Activated CD8-positive, alpha-beta memory T cell treated with anti-CD3 and anti-CD28 coated beads, Interleukin-2, amount 50 U/mL, for 24 hours (primary cell): ENCODE data around the gene PFDN2.

Experiments used
- DNase-seq: peaks from one replicate; pipeline ENCODE4 v3.0.0-alpha.2; 2020; ENCODE audit errors: extremely low read depth

Gene PFDN2

GRCh38 chr1:161100556-161100955 lies 17.3 kb downstream of the PFDN2 start:
- DNase-seq, result no peak

DNA sequence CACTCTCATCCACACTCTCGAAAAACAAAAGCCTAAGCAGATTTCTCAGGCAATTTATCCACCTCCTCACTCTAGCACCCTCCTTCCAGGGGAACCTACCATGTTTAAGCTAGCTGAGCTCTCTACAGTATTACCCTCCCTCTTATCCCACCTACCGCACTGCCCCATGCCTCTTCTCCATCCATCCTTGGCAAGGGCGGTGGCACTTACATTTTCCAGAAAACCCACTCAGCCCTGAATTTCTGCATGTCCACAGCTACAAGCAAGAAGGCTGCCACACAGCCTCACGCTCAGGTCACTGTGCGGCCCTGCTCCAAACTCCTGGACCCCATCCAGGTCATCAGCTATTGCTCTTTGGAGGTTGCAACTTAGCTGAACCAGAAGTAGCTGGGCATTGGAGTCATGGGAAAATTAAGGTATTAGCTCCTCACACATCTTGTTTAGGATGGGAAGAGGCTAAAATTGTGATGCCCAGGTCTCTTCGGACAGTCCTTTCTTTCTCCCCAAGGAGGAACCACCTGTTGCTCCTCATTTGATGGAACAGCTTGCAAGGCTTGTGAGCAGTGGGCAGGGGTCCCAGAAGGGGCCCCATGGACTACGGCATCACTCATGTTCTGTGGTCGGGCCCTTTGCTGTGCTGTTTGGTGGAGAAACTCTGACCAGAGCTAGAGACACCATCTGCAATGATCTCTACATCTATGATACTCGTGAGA lies 18.6 kb downstream of the PFDN2 start:
- no peak for DNase-seq

GRCh38 chr1:161098210-161099068 lies 19.4 kb downstream of the PFDN2 start, which contains the start of gene KLHDC9:
TSS of gene KLHDC9 (plus strand) at chr1:161098361. CDS start at chr1:161098536, 175 bp downstream.
- peak; percentile 37 for DNase-seq

- DNase-seq, result no peak
Observed at GRCh38 chr1:161096530-161096929, 21.3 kb downstream of the PFDN2 start.

GRCh38 chr1:161096015-161096414 lies 21.8 kb downstream of the PFDN2 start:
- DNase-seq, result no peak

GRCh38 chr1:161095230-161095629 lies 22.6 kb downstream of the PFDN2 start:
- DNase-seq, result no peak

- no peak for DNase-seq
Observed at GRCh38 chr1:161094481-161094880, 23.4 kb downstream of the PFDN2 start.

DNA sequence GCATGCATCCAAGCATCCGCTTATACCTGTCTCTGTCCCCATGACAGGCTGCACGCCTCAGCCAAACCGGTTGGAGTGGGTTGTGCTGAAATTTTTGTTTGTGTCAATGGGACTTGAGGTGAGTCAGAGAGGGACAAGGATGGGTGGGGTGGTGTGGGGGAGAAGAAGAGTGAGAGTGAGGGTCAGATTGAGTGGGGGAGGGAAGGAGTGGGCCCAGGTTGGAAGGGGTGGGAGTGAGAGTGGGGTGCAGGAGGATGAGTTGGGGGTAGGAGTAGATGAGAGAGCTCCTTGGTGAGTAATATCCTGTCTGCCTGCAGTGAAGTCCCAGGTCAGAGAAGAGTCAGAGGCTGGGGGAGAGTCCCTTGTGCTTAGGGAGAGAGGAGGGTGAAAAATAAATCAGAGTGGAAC lies 25.2 kb downstream of the PFDN2 start:
- DNase-seq, result no peak

DNA sequence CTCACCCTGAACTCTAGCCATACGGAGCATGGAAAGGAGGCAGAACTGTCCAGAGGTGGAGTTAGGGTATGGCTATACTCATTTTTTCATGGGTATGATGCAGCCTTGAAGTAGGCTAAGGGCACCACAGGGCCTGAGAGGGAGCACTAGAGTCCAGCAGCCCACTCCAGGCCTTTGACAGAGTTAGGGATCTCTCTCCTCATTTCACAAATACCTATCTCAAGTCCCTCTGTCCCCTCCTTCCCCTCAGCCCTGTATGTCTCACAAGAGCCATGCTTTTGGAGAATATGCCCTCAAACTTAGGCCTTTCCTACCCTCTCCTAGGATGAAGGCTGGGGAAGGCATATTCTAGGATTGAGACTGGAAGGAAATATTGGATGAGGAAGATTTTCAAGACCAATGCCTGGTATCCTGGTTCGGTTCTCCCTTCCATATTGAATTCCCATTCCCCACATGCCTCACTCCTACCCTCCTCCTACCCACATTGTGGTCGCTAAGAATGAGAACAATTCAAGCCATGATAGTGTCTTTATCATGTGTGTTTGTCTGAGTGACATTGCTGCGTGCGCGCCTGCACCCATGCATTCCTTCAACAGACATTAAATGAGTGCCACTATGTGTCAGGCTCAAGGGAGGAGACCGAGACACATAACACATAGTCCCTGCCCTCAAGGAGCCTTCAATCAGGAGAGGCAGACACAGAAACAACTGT lies 25.9 kb downstream of the PFDN2 start:
- no peak for DNase-seq

DNA sequence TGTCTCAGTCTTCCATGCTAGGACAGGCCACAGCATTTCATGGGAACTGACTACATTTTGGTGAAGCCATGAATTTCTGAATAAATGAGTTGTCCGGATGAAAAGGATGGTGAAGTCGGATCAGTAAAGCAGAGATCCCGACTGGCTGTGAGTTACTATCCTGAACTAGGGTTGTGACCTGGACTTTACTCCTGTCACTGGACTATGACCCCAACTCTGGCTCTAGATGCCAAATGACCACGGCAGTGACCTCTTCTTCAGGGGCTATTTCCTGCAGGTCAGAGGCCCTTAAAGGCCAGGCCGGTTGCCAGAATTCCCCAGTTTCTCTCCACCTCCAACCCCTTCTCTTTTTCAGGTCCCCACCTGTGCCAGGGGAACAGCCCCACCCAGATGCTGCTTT lies 26.7 kb downstream of the PFDN2 start:
- no peak for DNase-seq

- no peak for DNase-seq
Observed at GRCh38 chr1:161090617-161091016, 27.2 kb downstream of the PFDN2 start.

DNA sequence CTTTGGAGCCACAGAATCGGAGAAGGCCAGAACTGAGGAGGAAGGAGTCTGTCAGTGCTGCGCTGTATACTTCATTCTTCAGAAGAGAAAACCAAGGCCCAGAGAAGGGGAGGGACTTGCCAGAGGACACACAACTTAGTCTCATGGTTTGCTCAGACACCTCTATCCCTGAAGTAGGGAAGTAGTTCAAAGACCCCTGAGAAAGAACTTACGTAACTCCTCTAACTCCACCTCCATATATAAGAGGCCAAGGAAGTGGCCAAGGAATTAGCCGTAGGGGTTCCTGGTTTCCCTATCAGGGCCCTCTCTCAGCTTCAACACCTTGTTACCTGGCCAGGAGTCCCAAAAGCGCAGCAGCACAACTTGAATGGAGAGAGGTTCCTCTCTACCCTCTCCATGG lies 27.9 kb downstream of the PFDN2 start:
- DNase-seq, result no peak

DNA sequence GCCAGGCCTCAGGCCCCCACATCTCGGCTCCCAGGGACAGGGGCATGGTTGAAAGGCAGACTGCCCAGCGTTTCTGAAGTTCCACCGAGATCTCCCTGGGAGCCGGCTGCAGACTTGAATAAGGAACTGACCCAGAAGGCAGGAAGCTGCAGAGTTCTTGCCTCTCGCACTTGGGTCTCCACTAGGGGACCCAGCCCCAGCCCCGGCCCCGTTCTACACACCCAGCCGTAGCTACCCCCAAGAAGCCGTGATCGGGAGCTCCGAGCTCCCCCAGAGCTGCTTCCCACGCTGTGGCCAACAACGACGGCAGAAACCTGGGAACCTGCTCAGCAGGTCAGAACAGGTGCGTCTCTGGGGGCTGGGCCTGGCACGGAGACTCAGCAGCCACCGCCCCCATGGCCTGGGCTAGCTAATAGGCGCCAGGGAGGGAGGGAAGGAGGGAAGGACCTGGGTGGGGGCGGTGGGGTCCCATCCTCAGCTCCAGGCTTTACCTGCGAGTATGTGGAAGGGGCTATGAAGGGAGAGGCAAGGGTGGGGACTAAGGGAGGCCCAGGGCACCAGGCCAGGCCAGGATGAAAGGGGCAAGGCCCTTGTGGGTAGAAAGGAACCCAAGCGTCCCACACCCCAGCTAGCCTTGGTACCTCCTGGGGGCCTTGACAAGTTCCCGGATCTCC lies 28.4 kb downstream of the PFDN2 start, which contains the start of gene NECTIN4:
NECTIN4 (minus strand) TSS at position 308 of the 674 bp plus-strand sequence; CDS start at position 46, 262 bp downstream.
- no peak for DNase-seq

GRCh38 chr1:161088587-161089110 lies 29.2 kb downstream of the PFDN2 start:
- no peak for DNase-seq

DNA sequence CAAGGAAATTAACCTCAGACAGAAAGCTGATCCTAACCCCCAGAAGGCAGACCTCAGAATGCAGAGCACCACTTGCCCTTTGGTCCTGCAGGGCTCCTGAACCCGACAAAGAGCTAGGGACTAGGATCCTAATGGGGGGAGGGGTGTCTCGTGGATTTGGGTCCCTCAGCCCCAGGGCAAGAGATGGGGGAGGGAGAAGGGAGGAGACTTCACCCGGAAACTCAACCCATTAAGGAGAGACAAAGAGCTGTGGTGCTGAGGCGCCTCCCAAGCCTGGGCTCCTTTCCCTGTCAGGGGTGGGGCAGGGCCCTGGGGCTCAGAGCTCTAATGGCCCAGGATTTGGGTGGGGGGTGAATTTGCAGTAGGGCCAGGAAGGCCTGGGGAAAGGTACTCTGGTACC lies 31.4 kb downstream of the PFDN2 start:
- no peak for DNase-seq

- DNase-seq, result no peak
Observed at GRCh38 chr1:161085165-161085564, 32.7 kb downstream of the PFDN2 start.

GRCh38 chr1:161084597-161084988 lies 33.2 kb downstream of the PFDN2 start:
- no peak for DNase-seq

- no peak for DNase-seq
Observed at GRCh38 chr1:161083748-161084596, 33.9 kb downstream of the PFDN2 start.

GRCh38 chr1:161082996-161083747 lies 34.7 kb downstream of the PFDN2 start:
- DNase-seq, result no peak

DNA sequence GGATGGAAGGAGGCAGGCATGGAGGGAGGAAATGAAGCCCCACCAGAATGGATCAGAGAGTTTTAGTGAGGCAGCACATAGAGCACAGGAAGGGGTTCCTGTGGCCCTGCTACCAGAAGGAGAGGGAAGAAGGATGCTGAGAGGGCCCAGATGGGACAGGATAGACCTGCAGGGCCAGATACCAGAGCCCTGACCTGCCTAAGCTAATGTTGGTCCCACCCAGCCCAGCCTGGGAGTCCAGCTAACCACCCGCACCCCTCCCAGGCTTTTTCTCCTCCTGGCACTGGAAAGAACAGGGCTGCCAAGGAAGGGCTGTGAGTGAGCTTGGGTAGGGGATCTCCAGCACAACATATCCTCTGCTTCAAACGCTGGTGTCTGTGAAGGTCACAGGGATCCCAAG lies 35.4 kb downstream of the PFDN2 start:
- no peak for DNase-seq
